Astrocyte (in vitro differentiated cells and primary cell): ENCODE measurements around the gene SMIM10L2A. TPM values are rescaled to one million over a fixed set of nuclear protein-coding genes. Genes with fewer than 3 reads are reported as not detected.

Experiments used
- DNase-seq: peaks from one replicate; pipeline ENCODE4 v3.0.0-alpha.2; 2010; ENCODE audit warnings: low read depth
- FAIRE-seq: peaks from 2 replicates; lab custom pipeline; 2011; peaks lifted over from hg19 to GRCh38; lab: Jason Lieb, UNC
- H2AFZ ChIP-seq: 2 replicates; pipeline ENCODE4 v1.6.0; 2012; ENCODE audit warnings: low read depth, low read length, inconsistent platforms
- H3K27ac ChIP-seq: 2 replicates; pipeline ENCODE4 v1.5.1; 2011; ENCODE audit warnings: low read depth, low read length, inconsistent platforms
- H3K27me3 ChIP-seq: 2 replicates; pipeline ENCODE4 v1.6.0; 2011; ENCODE audit warnings: low read length, inconsistent platforms; ENCODE audit not compliant: insufficient read depth
- H3K36me3 ChIP-seq: 2 replicates; pipeline ENCODE4 v1.5.1; 2011; ENCODE audit warnings: low read length, inconsistent platforms; ENCODE audit not compliant: insufficient read depth
- H3K4me1 ChIP-seq: 2 replicates; pipeline ENCODE4 v1.5.1; 2011; ENCODE audit warnings: low read length, inconsistent platforms; ENCODE audit not compliant: insufficient read depth
- H3K4me2 ChIP-seq: 2 replicates; pipeline ENCODE4 v1.6.0; 2012; ENCODE audit warnings: low read length, inconsistent platforms
- H3K4me3 ChIP-seq: 2 replicates; pipeline ENCODE4 v1.5.1; 2011; ENCODE audit warnings: low read depth, mild to moderate bottlenecking, low read length, inconsistent platforms; ENCODE audit not compliant: insufficient read depth
- H3K79me2 ChIP-seq: 2 replicates; pipeline ENCODE4 v1.6.0; 2012; ENCODE audit warnings: mild to moderate bottlenecking, low read length, inconsistent platforms; ENCODE audit not compliant: insufficient read depth
- H3K9ac ChIP-seq: 2 replicates; pipeline ENCODE4 v1.6.0; 2012; ENCODE audit warnings: mild to moderate bottlenecking, low read length, inconsistent platforms
- H3K9me3 ChIP-seq: 2 replicates; pipeline ENCODE4 v1.5.1; 2012; ENCODE audit warnings: low read depth, mild to moderate bottlenecking, low read length, inconsistent platforms; ENCODE audit not compliant: insufficient read depth
- H4K20me1 ChIP-seq: 2 replicates; pipeline ENCODE4 v1.6.0; 2012; ENCODE audit warnings: low read length, inconsistent platforms; ENCODE audit not compliant: insufficient read depth
- H3K27ac Mint-ChIP-seq: one replicate; pipeline ENCODE4 v1.8.0; 2021; ENCODE audit warnings: mild to moderate bottlenecking, mixed read lengths; ENCODE audit not compliant: unreplicated experiment
- H3K27me3 Mint-ChIP-seq: one replicate; pipeline ENCODE4 v1.8.0; 2021; ENCODE audit warnings: low read depth, mixed read lengths; ENCODE audit not compliant: unreplicated experiment
- H3K36me3 Mint-ChIP-seq: one replicate; pipeline ENCODE4 v1.8.0; 2021; ENCODE audit warnings: low read depth, mixed read lengths; ENCODE audit not compliant: unreplicated experiment
- H3K4me1 Mint-ChIP-seq: one replicate; pipeline ENCODE4 v1.8.0; 2021; ENCODE audit warnings: low read depth, mixed read lengths; ENCODE audit not compliant: unreplicated experiment
- H3K4me3 Mint-ChIP-seq: one replicate; pipeline ENCODE4 v1.8.0; 2021; ENCODE audit warnings: mild to moderate bottlenecking, moderate library complexity, mixed read lengths; ENCODE audit not compliant: unreplicated experiment
- H3K9me3 Mint-ChIP-seq: one replicate; pipeline ENCODE4 v1.8.0; 2021; ENCODE audit warnings: mild to moderate bottlenecking, mixed read lengths; ENCODE audit not compliant: unreplicated experiment
- EZH2 ChIP-seq: IDR thresholded peaks from 2 replicates; pipeline ENCODE4 v1.6.1; 2012; ENCODE audit warnings: mild to moderate bottlenecking, low read length, inconsistent platforms; ENCODE audit not compliant: insufficient read depth
- total RNA-seq: library from RNA; stranded (reverse); gene quantifications from 2 replicates; pipeline ENCODE4 v1.2.1, GENCODE V29; 2021
- TF ChIP-seq, protein P1 (sequence below): IDR thresholded peaks from 2 replicates; pipeline ENCODE4 v1.5.1; 2011; ENCODE audit warnings: low read depth, mild to moderate bottlenecking, inconsistent platforms, low read length, moderate library complexity; ENCODE audit not compliant: insufficient read depth

Gene SMIM10L2A
- total RNA-seq, 1 donor from 2014 or later, result 0.18 TPM

DNA sequence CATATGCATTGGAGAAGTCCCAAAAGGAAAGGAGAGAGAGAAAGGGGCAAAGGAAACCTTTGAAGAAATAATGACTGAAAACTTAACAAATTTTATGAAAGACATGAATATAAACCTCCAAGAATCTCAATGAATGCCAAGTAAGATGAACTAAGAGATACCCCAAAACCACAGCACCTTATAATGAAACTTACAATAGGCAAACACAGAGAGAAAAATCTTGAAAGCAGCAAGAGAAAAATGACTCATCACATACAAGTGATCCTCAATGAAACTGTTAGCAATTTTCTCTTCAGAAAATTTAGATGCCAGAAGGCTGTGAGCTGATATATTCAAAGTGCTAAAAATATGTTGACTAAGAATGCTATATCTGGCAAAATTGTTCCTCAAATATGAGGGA is 10.1 kb downstream of the SMIM10L2A start:
- no peak overlapping the region for H2AFZ ChIP-seq
- Mint-ChIP-seq H3K27me3 (no peaks in the 10 kb centered on the region), H3K36me3 (no peaks in the 10 kb centered on the region), H3K4me1 (no peaks in the 10 kb centered on the region), H3K9me3 (no peaks in the 10 kb centered on the region), H3K27ac (no peak overlapping the region), H3K4me3 (no peak overlapping the region)
- H3K4me1 ChIP-seq, result no peaks in the 10 kb centered on the region
- no peaks in the 10 kb centered on the region for H3K9me3 ChIP-seq
- H3K4me3 ChIP-seq, result no peak overlapping the region
- FAIRE-seq, result peak; percentile 79
- DNase-seq, result no peak
- no peak overlapping the region for H3K27ac ChIP-seq
- no peak overlapping the region for H3K4me2 ChIP-seq
- no peak overlapping the region for H3K9ac ChIP-seq
- H4K20me1 ChIP-seq, result no peaks in the 10 kb centered on the region
- H3K27me3 ChIP-seq, result no peaks in the 10 kb centered on the region
- no peaks in the 10 kb centered on the region for H3K36me3 ChIP-seq
- H3K79me2 ChIP-seq, result no peaks in the 10 kb centered on the region
- TF ChIP-seq, protein P1, sequence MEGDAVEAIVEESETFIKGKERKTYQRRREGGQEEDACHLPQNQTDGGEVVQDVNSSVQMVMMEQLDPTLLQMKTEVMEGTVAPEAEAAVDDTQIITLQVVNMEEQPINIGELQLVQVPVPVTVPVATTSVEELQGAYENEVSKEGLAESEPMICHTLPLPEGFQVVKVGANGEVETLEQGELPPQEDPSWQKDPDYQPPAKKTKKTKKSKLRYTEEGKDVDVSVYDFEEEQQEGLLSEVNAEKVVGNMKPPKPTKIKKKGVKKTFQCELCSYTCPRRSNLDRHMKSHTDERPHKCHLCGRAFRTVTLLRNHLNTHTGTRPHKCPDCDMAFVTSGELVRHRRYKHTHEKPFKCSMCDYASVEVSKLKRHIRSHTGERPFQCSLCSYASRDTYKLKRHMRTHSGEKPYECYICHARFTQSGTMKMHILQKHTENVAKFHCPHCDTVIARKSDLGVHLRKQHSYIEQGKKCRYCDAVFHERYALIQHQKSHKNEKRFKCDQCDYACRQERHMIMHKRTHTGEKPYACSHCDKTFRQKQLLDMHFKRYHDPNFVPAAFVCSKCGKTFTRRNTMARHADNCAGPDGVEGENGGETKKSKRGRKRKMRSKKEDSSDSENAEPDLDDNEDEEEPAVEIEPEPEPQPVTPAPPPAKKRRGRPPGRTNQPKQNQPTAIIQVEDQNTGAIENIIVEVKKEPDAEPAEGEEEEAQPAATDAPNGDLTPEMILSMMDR, result no peak
- no peak for TF ChIP-seq EZH2

DNA sequence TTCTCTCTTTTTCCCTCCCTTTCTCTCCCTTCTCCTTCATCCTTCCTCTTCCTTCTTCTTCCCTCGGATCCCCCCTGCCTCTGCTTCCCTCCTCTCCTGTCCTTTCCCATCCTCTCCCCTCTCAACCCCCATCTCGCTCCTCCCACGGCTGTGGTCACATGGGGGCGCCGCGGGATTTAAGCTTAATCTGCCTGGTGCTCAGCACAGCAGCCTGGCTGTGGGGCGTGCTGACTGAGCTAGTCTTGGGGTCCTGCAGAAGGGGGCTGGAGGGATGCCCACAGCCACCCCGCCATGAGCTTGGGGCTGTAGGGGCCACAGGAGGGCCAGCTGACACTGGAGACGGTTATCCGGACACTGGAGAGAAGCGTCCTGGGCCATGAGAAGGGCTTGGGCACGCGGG is 10.7 kb downstream of the SMIM10L2A start:
- no peak for TF ChIP-seq EZH2
- TF ChIP-seq, protein P1, result no peak
- Mint-ChIP-seq H3K27ac (no peak overlapping the region), H3K4me3 (no peak overlapping the region), H3K36me3 (no peaks in the 10 kb centered on the region), H3K4me1 (no peaks in the 10 kb centered on the region), H3K27me3 (no peaks in the 10 kb centered on the region), H3K9me3 (no peaks in the 10 kb centered on the region)
- Histone ChIP-seq H3K27ac (no peak overlapping the region), H3K36me3 (no peaks in the 10 kb centered on the region), H3K4me2 (no peak overlapping the region), H3K9me3 (no peaks in the 10 kb centered on the region), H3K4me1 (no peaks in the 10 kb centered on the region), H3K27me3 (no peaks in the 10 kb centered on the region), H3K9ac (no peak overlapping the region), H3K79me2 (no peaks in the 10 kb centered on the region), H2AFZ (no peak overlapping the region), H3K4me3 (no peak overlapping the region), H4K20me1 (no peaks in the 10 kb centered on the region)
- FAIRE-seq (no peak), DNase-seq (no peak)

DNA sequence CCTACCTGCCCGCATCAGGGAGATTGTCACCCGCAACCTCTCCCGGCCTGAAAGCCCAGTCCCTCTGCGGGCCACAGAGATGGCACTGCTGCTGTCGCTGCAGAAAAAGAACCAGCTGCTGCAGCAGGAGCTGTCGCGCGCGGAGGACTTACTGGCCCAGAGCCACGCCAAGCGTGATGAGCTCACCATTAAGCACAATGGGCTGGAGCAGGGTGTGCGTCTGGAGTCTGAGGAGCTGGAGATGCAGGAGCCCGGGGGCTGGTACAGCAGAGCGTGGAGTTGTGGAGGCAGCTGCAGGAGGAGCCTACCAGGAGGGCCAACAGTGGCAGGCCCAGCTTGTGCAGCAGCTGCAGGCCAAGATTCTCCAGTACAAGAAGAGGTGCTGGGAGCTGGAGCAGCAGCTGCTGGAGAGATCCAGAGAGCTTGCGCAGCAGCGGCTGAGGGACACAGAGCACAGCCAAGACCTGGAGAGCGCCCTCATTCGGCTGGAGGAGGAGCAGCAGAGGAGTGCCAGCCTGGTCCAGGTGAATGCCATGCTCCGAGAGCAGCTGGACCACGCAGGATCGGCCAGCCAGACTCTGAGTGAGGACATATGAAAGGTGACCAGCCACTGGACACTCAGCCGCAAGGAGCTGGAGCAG is 11.3 kb downstream of the SMIM10L2A start:
- no peaks in the 10 kb centered on the region for H3K27me3 ChIP-seq
- Mint-ChIP-seq H3K9me3 (no peaks in the 10 kb centered on the region), H3K27me3 (no peaks in the 10 kb centered on the region), H3K4me1 (no peaks in the 10 kb centered on the region), H3K36me3 (no peaks in the 10 kb centered on the region), H3K4me3 (no peak overlapping the region), H3K27ac (no peak overlapping the region)
- no peak overlapping the region for H2AFZ ChIP-seq
- H4K20me1 ChIP-seq, result no peaks in the 10 kb centered on the region
- no peak overlapping the region for H3K9ac ChIP-seq
- no peaks in the 10 kb centered on the region for H3K36me3 ChIP-seq
- DNase-seq, result no peak
- H3K9me3 ChIP-seq, result no peaks in the 10 kb centered on the region
- no peak overlapping the region for H3K4me3 ChIP-seq
- no peak overlapping the region for H3K4me2 ChIP-seq
- no peak for FAIRE-seq
- H3K79me2 ChIP-seq, result no peaks in the 10 kb centered on the region
- no peaks in the 10 kb centered on the region for H3K4me1 ChIP-seq
- TF ChIP-seq, protein P1, result no peak
- no peak for TF ChIP-seq EZH2
- H3K27ac ChIP-seq, result no peak overlapping the region
